ENCODE measurements around the gene COL1A2. TPM values are rescaled to one million over a fixed set of nuclear protein-coding genes. Genes with fewer than 3 reads are reported as not detected.
A peak's percentile ranks its signal among the peaks of the same experiment; 100 is the strongest.

The COL1A2 gene
- total and polyA plus RNA-seq, 2 of the 4 experiments (the other 2 are of a cell fraction), result 1,211 to 4,454 TPM

DNA sequence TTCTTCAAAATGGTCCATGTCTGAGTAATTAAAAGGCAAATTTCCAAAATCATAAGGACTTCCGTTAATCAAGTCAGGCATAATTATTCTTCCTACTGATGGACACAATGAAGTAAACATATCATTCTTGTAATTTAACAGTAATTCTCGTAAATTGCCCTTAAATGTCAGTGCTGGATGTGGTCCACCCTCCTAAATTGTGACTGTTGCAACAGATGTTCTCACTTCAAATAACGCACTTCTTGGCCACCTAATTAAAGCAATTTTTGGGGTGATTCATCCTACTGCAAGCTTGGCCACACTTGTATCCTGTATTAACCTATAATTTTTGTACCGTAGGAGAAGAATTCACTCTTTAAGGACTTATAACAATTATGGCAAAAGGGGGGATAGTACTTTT is 1.9 kb downstream of the COL1A2 start:
- peaks cover 7 to 17% of the 10 kb centered on the region in 2 experiments; a peak in 3 of 4 replicates for H3K79me1 ChIP-seq (ENCODE audit: low read depth in 1 of 2, low read length in 2 of 2)
- peak overlapping the region; percentile 99 for H3K9ac ChIP-seq (ENCODE audit: low read depth, low read length)
- peaks cover 45% of the 10 kb centered on the region for H3K36me3 ChIP-seq (ENCODE audit: control insufficient read depth, insufficient read depth, low read length)
- no peak overlapping the region for H2AK9ac ChIP-seq (replicated peaks; ENCODE audit: low read depth, low read length, poor library complexity)
- no peak overlapping the region for H2BK15ac ChIP-seq (ENCODE audit: low read depth, low read length)
- peak overlapping the region; percentile 94 for H3K14ac ChIP-seq (replicated peaks; ENCODE audit: low read depth, low read length)
- no CpG with 5 or more reads among the region's 4 CpGs for WGBS, 2 experiments (ENCODE audit: extremely low coverage in 2 of 2, insufficient read length in 1 of 2)
- 0 out of 2 replicates have a peak, but pooled peaks have one; percentile 37 for TF ChIP-seq CEBPB (IDR thresholded peaks at IDR 0.05; ENCODE audit: low read depth, low read length)
- no peak for TF ChIP-seq RFX5 (IDR thresholded peaks at IDR 0.05; ENCODE audit: low read depth, low read length)
- H2BK5ac ChIP-seq (ENCODE audit: low read depth, low read length, poor library complexity, severe bottlenecking), result peak overlapping the region; percentile 92
- H3K4me3 ChIP-seq (ENCODE audit: insufficient read depth, low read depth, low read length), result peak overlapping the region; percentile 81
- H2BK20ac ChIP-seq (ENCODE audit: low read depth, low read length), result no peak overlapping the region
- ChIA-PET POLR2A (ENCODE audit: unreplicated experiment) (interaction anchor here (2.2 to 7.9 kb wide), 5 partner anchors 21 to 107 kb away, joined by 15 to 169 read pairs (median 77); no protein-coding TSS in a partner anchor), CTCF (interaction anchor here (2.1 kb wide), 1 partner anchor 97 kb away, joined by 7 read pairs; no protein-coding TSS in a partner anchor)
- H3K9me1 ChIP-seq (ENCODE audit: insufficient read depth, low read length), result no peaks in the 10 kb centered on the region
- peaks cover 32% of the 10 kb centered on the region; the same call in 1 of the 2 replicates for H4K20me1 ChIP-seq (ENCODE audit: insufficient read depth, low read length)
- dilution Hi-C loops (cut with HindIII; ENCODE audit: low sequenced_read_pairs, unreplicated experiment), result no loop called here
- ATAC-seq (ENCODE audit: low read depth) (no peak), DNase-seq (no peak)
- peak overlapping the region; percentile 68; the same call in 1 of the 2 replicates for H2AK5ac ChIP-seq (ENCODE audit: low read depth, low read length)
- H3K23ac ChIP-seq (ENCODE audit: low read depth, low read length), result peak overlapping the region; percentile 89
- peak overlapping the region; percentile 94 for H3K27ac ChIP-seq (ENCODE audit: insufficient read depth, low read length)
- H3K4ac ChIP-seq (ENCODE audit: low read depth, low read length), result peak overlapping the region; percentile 93; the same call in 1 of the 2 replicates
- peak overlapping the region; percentile 94 for H3K18ac ChIP-seq (ENCODE audit: low read depth, low read length)
- peak overlapping the region; percentile 97 for H3K56ac ChIP-seq (ENCODE audit: extremely low read depth, insufficient read depth, low read length)
- H3K9me3 ChIP-seq (ENCODE audit: control insufficient read depth, insufficient read depth, low read length), result no peaks in the 10 kb centered on the region
- no peak overlapping the region for H2AFZ ChIP-seq (replicated peaks; ENCODE audit: low read length, poor library complexity)
- BruUV-seq (replicated peaks), result no TSS peak
- peak overlapping the region; percentile 67 for H3K4me2 ChIP-seq (ENCODE audit: low read depth, low read length)
- peaks cover 16% of the 10 kb centered on the region for H3K4me1 ChIP-seq (ENCODE audit: control insufficient read depth, insufficient read depth, low read length)
- peak overlapping the region; percentile 57 for H4K91ac ChIP-seq (ENCODE audit: insufficient read depth, low read depth, low read length)
- peak overlapping the region; percentile 76 for H4K5ac ChIP-seq (ENCODE audit: low read depth, low read length)
- no peaks in the 10 kb centered on the region for H3K27me3 ChIP-seq (ENCODE audit: control insufficient read depth, insufficient read depth, low read length)
- in situ Hi-C loops (cut with MboI; ENCODE audit: low sequenced_read_pairs), result loop anchor here (5.0 kb wide), 1 partner anchor 99 kb away; no protein-coding TSS in a partner anchor
- H2BK120ac ChIP-seq (ENCODE audit: low read depth, low read length), result peak overlapping the region; percentile 67; the same call in 1 of the 2 replicates
- intact Hi-C loops (cut with micrococcal nuclease), result no loop called here
- peak overlapping the region; percentile 68 to 81; a peak in 3 of 4 replicates for H4K8ac ChIP-seq (ENCODE audit: low read depth in 2 of 2, low read length in 2 of 2)
